Osteoblast (primary cell): ENCODE results near the gene SSPN. TPM values are rescaled to one million over a fixed set of nuclear protein-coding genes. Genes with fewer than 3 reads are reported as not detected.

Experiments
- DNase-seq: peaks from one replicate; pipeline ENCODE4 v3.0.0; 2011; ENCODE audit warnings: low spot score, mixed read lengths; ENCODE audit not compliant: insufficient read length; ENCODE audit errors: missing footprints
- H2AFZ ChIP-seq: 2 replicates; pipeline ENCODE4 v1.6.0; 2011; ENCODE audit warnings: mild to moderate bottlenecking, low read length
- H3K27ac ChIP-seq: 2 replicates; pipeline ENCODE4 v1.5.1; 2011; ENCODE audit warnings: mild to moderate bottlenecking, low read depth, low read length, moderate library complexity
- H3K27me3 ChIP-seq: 2 replicates; pipeline ENCODE4 v1.6.0; 2012; ENCODE audit warnings: mild to moderate bottlenecking, control low read depth, inconsistent platforms, low read length, moderate library complexity; ENCODE audit not compliant: insufficient read depth
- H3K36me3 ChIP-seq: 2 replicates; pipeline ENCODE4 v1.5.1; 2011; ENCODE audit warnings: mild to moderate bottlenecking, low read length, control low read depth, moderate library complexity; ENCODE audit not compliant: insufficient read depth
- H3K4me1 ChIP-seq: 2 replicates; pipeline ENCODE4 v1.5.1; 2011; ENCODE audit warnings: mild to moderate bottlenecking, low read length, control low read depth, moderate library complexity; ENCODE audit not compliant: insufficient read depth
- H3K4me2 ChIP-seq: 2 replicates; pipeline ENCODE4 v1.6.0; 2011; ENCODE audit warnings: mild to moderate bottlenecking, low read length; ENCODE audit not compliant: insufficient read depth
- H3K4me3 ChIP-seq: fragments of 200-600 bp; sonication (generic); 3 replicates; pipeline ENCODE4 v1.5.1; 2012; ENCODE audit warnings: mild to moderate bottlenecking, low read length, inconsistent platforms; ENCODE audit not compliant: insufficient read depth
- H3K79me2 ChIP-seq: 2 replicates; pipeline ENCODE4 v1.6.0; 2012; ENCODE audit warnings: mild to moderate bottlenecking, low read length, control low read depth, inconsistent platforms; ENCODE audit not compliant: insufficient read depth
- H3K9me3 ChIP-seq: 2 replicates; pipeline ENCODE4 v1.5.1; 2011; ENCODE audit warnings: low read depth, low read length, control low read depth
- H4K20me1 ChIP-seq: 2 replicates; pipeline ENCODE4 v1.6.0; 2012; ENCODE audit warnings: mild to moderate bottlenecking, low read length, control low read depth; ENCODE audit not compliant: insufficient read depth
- CTCF ChIP-seq: IDR thresholded peaks from 2 replicates; pipeline ENCODE4 v1.5.1; 2011; ENCODE audit warnings: mild to moderate bottlenecking, low read depth, low read length, moderate library complexity; ENCODE audit errors: extremely low read depth
- total RNA-seq: library from RNA; depleted of rRNA; stranded (reverse); fragments of >200 nt; gene quantifications from 2 replicates; pipeline ENCODE4 v1.2.3, GENCODE V29; 2012

The SSPN gene
- total RNA-seq, 1 donor = 9.8 TPM

DNA sequence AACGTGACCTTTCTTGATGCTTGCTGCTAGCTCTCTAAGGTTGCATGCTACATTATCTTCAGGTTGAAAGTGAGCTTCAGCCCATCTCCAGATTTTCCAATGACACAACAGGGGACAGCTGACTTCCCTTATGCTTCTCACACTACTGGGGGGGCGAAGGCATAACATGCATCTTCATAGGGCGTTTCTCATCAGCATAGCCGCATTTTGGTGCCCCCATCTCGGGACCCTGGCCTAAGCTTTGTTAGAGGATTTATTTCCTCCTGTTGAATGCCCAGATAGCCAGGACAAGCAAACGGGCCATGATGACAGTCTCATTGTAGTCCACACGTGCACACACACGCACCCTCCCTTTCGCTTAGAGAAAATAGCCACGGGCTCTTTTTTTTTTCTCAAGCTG, 30.7 kb downstream of the SSPN start:
- H3K4me3 ChIP-seq = peak overlapping the region; percentile 74
- H3K4me2 ChIP-seq = peak overlapping the region; percentile 88
- no peak for TF ChIP-seq CTCF
- H3K27ac ChIP-seq = no peak overlapping the region
- no peaks in the 10 kb centered on the region for H3K36me3 ChIP-seq
- H4K20me1 ChIP-seq = no peaks in the 10 kb centered on the region
- DNase-seq = no peak
- H3K79me2 ChIP-seq = no peaks in the 10 kb centered on the region
- peak overlapping the region; percentile 93 for H2AFZ ChIP-seq
- H3K4me1 ChIP-seq = no peaks in the 10 kb centered on the region
- H3K27me3 ChIP-seq = no peaks in the 10 kb centered on the region
- no peaks in the 10 kb centered on the region for H3K9me3 ChIP-seq

DNA sequence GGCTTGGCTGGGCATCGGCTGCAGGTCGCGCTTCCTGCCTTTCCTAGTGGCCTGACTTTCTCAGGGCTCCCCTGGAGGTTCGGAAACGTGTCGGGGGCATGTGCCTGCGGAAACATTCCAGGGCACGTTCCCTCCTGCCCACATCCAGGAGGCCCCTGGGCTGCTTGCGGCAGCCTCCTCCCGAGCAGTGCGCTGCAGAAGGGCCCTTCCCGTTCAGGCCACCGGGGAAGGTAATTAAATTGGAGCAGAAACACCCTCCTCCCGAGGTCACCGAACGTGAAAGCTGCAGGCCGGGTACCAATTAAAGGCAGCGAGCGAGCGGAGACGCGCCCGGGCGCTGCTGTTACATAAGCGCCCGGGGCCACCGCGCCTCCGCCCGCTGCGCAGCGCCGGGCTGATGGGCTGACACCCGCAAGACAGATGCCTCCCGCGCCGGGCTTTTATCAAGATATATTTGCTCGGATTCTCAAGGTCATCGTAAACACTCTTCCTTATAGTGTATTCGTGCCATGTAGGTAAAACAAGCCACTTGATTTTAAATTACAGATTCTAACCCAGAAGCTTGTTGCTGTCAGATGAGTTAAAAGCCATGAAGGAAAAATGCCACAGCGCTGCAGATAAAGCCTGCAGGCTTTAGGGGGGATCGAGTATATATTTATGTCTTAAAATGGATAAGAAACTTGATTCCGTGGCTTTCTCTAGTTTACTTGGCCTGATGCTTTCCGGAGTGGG, 31.4 kb downstream of the SSPN start:
- TF ChIP-seq CTCF = no peak
- Histone ChIP-seq H3K27me3 (no peaks in the 10 kb centered on the region), H3K4me3 (peak overlapping the region; percentile 74), H3K4me1 (no peaks in the 10 kb centered on the region), H3K27ac (no peak overlapping the region), H4K20me1 (no peaks in the 10 kb centered on the region), H3K79me2 (no peaks in the 10 kb centered on the region), H3K9me3 (no peaks in the 10 kb centered on the region), H3K4me2 (peak overlapping the region; percentile 88), H2AFZ (peak overlapping the region; percentile 93), H3K36me3 (no peaks in the 10 kb centered on the region)
- peak; percentile 61 for DNase-seq

- peak overlapping the region; percentile 88 for H3K4me2 ChIP-seq
- H3K4me3 ChIP-seq = peak overlapping the region; percentile 74
- H3K4me1 ChIP-seq = no peaks in the 10 kb centered on the region
Measured at GRCh38 chr12:26227361-26227745, 32.0 kb downstream of the SSPN start.

GRCh38 chr12:26229910-26230309, 34.5 kb downstream of the SSPN start:
- H3K36me3 ChIP-seq = no peaks in the 10 kb centered on the region
- TF ChIP-seq CTCF = no peak
- no peaks in the 10 kb centered on the region for H3K9me3 ChIP-seq
- no peaks in the 10 kb centered on the region for H3K4me1 ChIP-seq
- no peaks in the 10 kb centered on the region for H3K27me3 ChIP-seq
- no peaks in the 10 kb centered on the region for H3K79me2 ChIP-seq
- no peak overlapping the region for H2AFZ ChIP-seq
- H3K4me3 ChIP-seq = no peak overlapping the region
- H3K4me2 ChIP-seq = no peak overlapping the region
- no peaks in the 10 kb centered on the region for H4K20me1 ChIP-seq
- DNase-seq = no peak
- no peak overlapping the region for H3K27ac ChIP-seq

More at GRCh38 chr12:26227361-26227745, 32.0 kb downstream of the SSPN start:
- DNase-seq = no peak
- Histone ChIP-seq H3K27ac (no peak overlapping the region), H3K79me2 (no peaks in the 10 kb centered on the region), H3K36me3 (no peaks in the 10 kb centered on the region), H4K20me1 (no peaks in the 10 kb centered on the region), H2AFZ (no peak overlapping the region), H3K27me3 (no peaks in the 10 kb centered on the region), H3K9me3 (no peaks in the 10 kb centered on the region)
- no peak for TF ChIP-seq CTCF
